ENCODE measurements around the gene BRME1. TPM values are rescaled to one million over a fixed set of nuclear protein-coding genes. Genes with fewer than 3 reads are reported as not detected.

The BRME1 gene
- total and polyA plus RNA-seq, 2 of the 13 experiments (the other 11 are each of a cell fraction or from before 2014, with no cell fraction given) = 0.74 to 1.5 TPM

DNA sequence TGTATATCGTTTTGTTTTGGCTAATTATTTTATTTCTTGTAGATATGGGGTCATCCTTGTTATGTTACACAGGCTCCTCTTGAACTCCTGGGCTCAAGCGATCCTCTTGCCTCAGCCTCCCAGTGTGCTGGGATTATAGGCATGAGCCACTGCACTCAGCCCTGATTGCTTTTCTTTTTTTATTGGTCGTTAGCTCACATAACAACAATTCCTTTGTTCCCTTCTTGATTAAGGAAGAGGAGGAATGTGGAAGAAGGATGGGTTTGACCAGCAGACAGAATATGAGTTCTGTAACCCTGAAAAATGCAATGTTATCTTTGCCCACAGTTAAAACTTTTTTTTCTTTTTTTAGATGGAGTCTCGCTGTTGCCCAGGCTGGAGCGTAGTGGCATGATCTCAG, 11.4 kb downstream of the BRME1 start:
- POLR2A ChIA-PET = no interaction called here

More for the DNA sequence above, 11.4 kb downstream of the BRME1 start:
- no peak overlapping the region for H3K4me2 ChIP-seq (ENCODE audit: low read depth, low read length)
- no peak overlapping the region for H3K4me3 ChIP-seq (replicated peaks in 1 of 3; ENCODE audit: insufficient read depth in 1 of 3, low read depth in 2 of 3, low read length in 3 of 3)
- no peaks in the 10 kb centered on the region for H3K9me3 ChIP-seq (ENCODE audit: low read length)
- ATAC-seq = no peak
- no peak overlapping the region for H3K27ac ChIP-seq (ENCODE audit: extremely low read length, insufficient read depth, low read length)
- in situ Hi-C loops (cut with HindIII; ENCODE audit: extremely low pct_ligation_motif_present, low pct_unique_long_range_greater_than_20kb) = loop anchor here (25.0 kb wide), 1 partner anchor 518 kb away; the partner anchor contains the start of gene DDX39A
- H3K4me1 ChIP-seq (ENCODE audit: insufficient read depth, low read length) = peaks cover 15% of the 10 kb centered on the region
- intact Hi-C loops (cut with micrococcal nuclease; ENCODE audit: unreplicated experiment) = no loop called here
- FAIRE-seq = no peak
- BruUV-seq (replicated peaks) = no TSS peak
- WGBS (ENCODE audit: low lambda C conversion rate) = 74% methylated on average over 5 of the region's 5 CpGs
- H4K20me1 ChIP-seq (ENCODE audit: insufficient read depth, low read length) = no peaks in the 10 kb centered on the region
- no peak for DNase-seq (ENCODE audit: low spot score)
- H3K36me3 ChIP-seq (replicated peaks in 1 of 2; ENCODE audit: control insufficient read depth in 1 of 2, insufficient read depth in 2 of 2, low read length in 2 of 2) = no peaks in the 10 kb centered on the region
- no peaks in the 10 kb centered on the region for H3K79me2 ChIP-seq (ENCODE audit: insufficient read depth, low read length)
- H3K9ac ChIP-seq (ENCODE audit: insufficient read depth, low read depth, low read length) = no peak overlapping the region
- no peak for TF ChIP-seq GABPA (IDR thresholded peaks at IDR 0.05; ENCODE audit: low read depth, low read length)
- no peak for TF ChIP-seq GABPA (CRISPR knock-in tag; IDR thresholded peaks at IDR 0.05; ENCODE audit: low read depth)
- no peak for TF ChIP-seq ZSCAN21 (CRISPR knock-in tag; IDR thresholded peaks at IDR 0.05; ENCODE audit: borderline replicate concordance)
- no peak for TF ChIP-seq GTF2F1 (IDR thresholded peaks at IDR 0.05; ENCODE audit: low read length)
- no peak for TF ChIP-seq ZNF44 (CRISPR knock-in tag; IDR thresholded peaks at IDR 0.05)
- TF ChIP-seq RARG (CRISPR knock-in tag; IDR thresholded peaks at IDR 0.05; ENCODE audit: low read depth) = no peak
- TF ChIP-seq MTERF4 (CRISPR knock-in tag; IDR thresholded peaks at IDR 0.05) = no peak
- TF ChIP-seq E2F1 (CRISPR knock-in tag; IDR thresholded peaks at IDR 0.05) = no peak
- TF ChIP-seq NFRKB (IDR thresholded peaks at IDR 0.05) = no peak
- TF ChIP-seq ZNF839 (CRISPR knock-in tag; IDR thresholded peaks at IDR 0.05; ENCODE audit: borderline replicate concordance) = no peak
- no peak for TF ChIP-seq ZNF10 (CRISPR knock-in tag; IDR thresholded peaks at IDR 0.05; ENCODE audit: borderline replicate concordance, low read depth)
- no peak for TF ChIP-seq SKI (IDR thresholded peaks at IDR 0.05; ENCODE audit: partially characterized antibody)
- no peak for TF ChIP-seq IKZF5 (CRISPR knock-in tag; IDR thresholded peaks at IDR 0.05)
- TF ChIP-seq BRCA1 (CRISPR knock-in tag; IDR thresholded peaks at IDR 0.05) = no peak
- TF ChIP-seq ZBTB2 (CRISPR knock-in tag; IDR thresholded peaks at IDR 0.05; ENCODE audit: low read depth) = no peak
- TF ChIP-seq HMG20A (CRISPR knock-in tag; IDR thresholded peaks at IDR 0.05; ENCODE audit: borderline replicate concordance) = no peak
- TF ChIP-seq ZNF136 (CRISPR knock-in tag; IDR thresholded peaks at IDR 0.05; ENCODE audit: low read depth) = no peak
- no peak for TF ChIP-seq PCBP2 (optimal IDR thresholded peaks at IDR 0.05; ENCODE audit: low read depth, low read length, poor library complexity, severe bottlenecking)
- TF ChIP-seq NR2F1 (CRISPR knock-in tag; IDR thresholded peaks at IDR 0.05) = no peak
- no peaks in the 10 kb centered on the region for H3K27me3 ChIP-seq (ENCODE audit: control insufficient read depth in 1 of 2, insufficient read depth in 2 of 2, low read length in 2 of 2)
- CTCF ChIA-PET (ENCODE audit: low intra/inter-chr PET ratio, low total read pairs) = no interaction called here
- no peak overlapping the region for H2AFZ ChIP-seq (ENCODE audit: low read length)
